PC-3 (cell line): ENCODE data around the gene KEAP1.

Source experiments
- EZH2 ChIP-seq: fragments of 300-600 bp; sonication (generic); IDR thresholded peaks from one replicate; pipeline ENCODE4 v1.6.1; 2017; ENCODE audit warnings: antibody characterized with exemption, mild to moderate bottlenecking, low read length; ENCODE audit not compliant: unreplicated experiment
- EZH2phosphoT487 ChIP-seq: fragments of 300-600 bp; sonication (generic); IDR thresholded peaks from 2 replicates; pipeline ENCODE4 v1.6.1; 2018; ENCODE audit warnings: mild to moderate bottlenecking, antibody characterized with exemption, low read length, borderline replicate concordance
- TF ChIP-seq, protein P1 (sequence below): fragments of 300-600 bp; sonication (generic); conservative IDR thresholded peaks from 2 replicates; pipeline ENCODE4 v1.5.1; 2017; ENCODE audit warnings: antibody characterized with exemption, low read depth, mild to moderate bottlenecking, low read length

DNA sequence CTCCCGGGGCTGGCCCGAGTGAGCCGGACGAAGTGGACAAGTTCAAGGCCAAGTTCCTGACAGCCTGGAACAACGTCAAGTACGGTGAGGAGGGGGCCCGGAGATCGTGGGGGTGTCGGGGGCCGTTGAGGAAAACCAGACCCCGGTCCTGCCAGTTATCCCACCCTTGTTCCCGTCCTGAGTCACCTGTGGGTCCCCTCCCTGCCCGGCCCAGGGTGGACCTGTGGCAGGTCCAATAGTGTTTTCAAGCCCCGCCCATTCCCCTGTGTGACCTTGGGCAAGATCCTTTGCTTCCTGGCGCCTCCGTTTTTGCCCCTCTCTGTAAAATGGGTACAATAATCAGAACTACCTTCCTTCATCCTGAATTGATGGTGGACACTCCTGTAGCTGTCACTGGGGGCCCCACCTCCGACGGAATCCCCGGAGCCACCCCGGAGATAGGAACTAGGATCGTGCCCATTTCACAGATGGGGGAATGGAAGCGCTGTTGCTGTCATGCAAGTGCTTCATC lies 41.1 kb upstream of the KEAP1 start:
- TF ChIP-seq EZH2phosphoT487 = no peak
- TF ChIP-seq, protein P1, sequence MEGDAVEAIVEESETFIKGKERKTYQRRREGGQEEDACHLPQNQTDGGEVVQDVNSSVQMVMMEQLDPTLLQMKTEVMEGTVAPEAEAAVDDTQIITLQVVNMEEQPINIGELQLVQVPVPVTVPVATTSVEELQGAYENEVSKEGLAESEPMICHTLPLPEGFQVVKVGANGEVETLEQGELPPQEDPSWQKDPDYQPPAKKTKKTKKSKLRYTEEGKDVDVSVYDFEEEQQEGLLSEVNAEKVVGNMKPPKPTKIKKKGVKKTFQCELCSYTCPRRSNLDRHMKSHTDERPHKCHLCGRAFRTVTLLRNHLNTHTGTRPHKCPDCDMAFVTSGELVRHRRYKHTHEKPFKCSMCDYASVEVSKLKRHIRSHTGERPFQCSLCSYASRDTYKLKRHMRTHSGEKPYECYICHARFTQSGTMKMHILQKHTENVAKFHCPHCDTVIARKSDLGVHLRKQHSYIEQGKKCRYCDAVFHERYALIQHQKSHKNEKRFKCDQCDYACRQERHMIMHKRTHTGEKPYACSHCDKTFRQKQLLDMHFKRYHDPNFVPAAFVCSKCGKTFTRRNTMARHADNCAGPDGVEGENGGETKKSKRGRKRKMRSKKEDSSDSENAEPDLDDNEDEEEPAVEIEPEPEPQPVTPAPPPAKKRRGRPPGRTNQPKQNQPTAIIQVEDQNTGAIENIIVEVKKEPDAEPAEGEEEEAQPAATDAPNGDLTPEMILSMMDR = no peak
- TF ChIP-seq EZH2 = no peak
